ENCODE measurements around the gene DDX51.

DDX51 gene

DNA sequence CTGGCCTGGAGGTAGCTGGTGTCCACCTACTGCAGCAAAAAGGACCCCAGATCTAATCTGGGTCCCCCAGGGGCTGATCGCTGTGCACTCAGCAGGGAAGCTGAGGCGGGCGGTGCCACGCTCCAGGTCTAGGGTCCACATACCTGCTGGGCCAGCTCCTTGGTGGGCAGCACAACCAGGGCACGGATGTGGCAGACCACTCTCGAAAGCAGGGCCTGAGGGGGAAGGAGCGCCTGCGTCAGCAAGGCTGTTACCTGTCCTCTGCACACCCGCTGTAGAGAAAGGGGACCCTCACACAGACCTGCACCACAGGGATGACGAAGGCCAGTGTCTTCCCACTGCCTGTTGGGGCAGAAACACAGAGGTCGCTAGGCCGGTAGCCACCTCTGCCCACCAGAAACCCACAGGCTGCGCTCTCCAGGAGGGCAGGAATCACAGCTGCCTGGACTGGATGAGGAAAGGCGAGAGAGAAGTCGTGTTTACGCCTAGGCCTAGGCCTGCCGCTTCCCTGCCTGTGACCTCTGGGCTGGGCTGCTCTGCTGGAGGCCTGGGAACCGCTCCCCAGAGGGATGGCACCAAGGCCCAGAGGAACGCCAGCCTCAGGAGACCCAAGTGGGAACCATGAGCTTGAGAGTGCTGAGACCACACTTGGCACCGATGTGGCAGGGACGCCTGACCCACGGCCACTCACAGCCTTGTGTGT lies 2.0 kb downstream of the DDX51 start:
- H3K4me3 Mint-ChIP-seq = peak overlapping the region; percentile 85
- TF ChIP-seq, protein P1, sequence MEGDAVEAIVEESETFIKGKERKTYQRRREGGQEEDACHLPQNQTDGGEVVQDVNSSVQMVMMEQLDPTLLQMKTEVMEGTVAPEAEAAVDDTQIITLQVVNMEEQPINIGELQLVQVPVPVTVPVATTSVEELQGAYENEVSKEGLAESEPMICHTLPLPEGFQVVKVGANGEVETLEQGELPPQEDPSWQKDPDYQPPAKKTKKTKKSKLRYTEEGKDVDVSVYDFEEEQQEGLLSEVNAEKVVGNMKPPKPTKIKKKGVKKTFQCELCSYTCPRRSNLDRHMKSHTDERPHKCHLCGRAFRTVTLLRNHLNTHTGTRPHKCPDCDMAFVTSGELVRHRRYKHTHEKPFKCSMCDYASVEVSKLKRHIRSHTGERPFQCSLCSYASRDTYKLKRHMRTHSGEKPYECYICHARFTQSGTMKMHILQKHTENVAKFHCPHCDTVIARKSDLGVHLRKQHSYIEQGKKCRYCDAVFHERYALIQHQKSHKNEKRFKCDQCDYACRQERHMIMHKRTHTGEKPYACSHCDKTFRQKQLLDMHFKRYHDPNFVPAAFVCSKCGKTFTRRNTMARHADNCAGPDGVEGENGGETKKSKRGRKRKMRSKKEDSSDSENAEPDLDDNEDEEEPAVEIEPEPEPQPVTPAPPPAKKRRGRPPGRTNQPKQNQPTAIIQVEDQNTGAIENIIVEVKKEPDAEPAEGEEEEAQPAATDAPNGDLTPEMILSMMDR (IDR thresholded peaks at IDR 0.05) = no peak
- H3K36me3 Mint-ChIP-seq (ENCODE audit: low read depth) = peaks cover 25% of the 10 kb centered on the region
- peaks cover 32% of the 10 kb centered on the region for H3K4me1 Mint-ChIP-seq
- H3K27ac Mint-ChIP-seq = no peak overlapping the region
- H3K9me3 Mint-ChIP-seq = no peaks in the 10 kb centered on the region
- peaks cover 14% of the 10 kb centered on the region for H3K27me3 Mint-ChIP-seq (ENCODE audit: low read depth, poor library complexity)
- no peak for DNase-seq

GRCh38 chr12:132140918-132141841 lies 2.9 kb downstream of the DDX51 start:
- Mint-ChIP-seq H3K36me3 (ENCODE audit: low read depth) (peaks cover 28% of the 10 kb centered on the region), H3K27me3 (ENCODE audit: low read depth, poor library complexity) (peaks cover 11% of the 10 kb centered on the region), H3K9me3 (no peaks in the 10 kb centered on the region), H3K4me1 (peaks cover 28% of the 10 kb centered on the region), H3K4me3 (no peak overlapping the region), H3K27ac (no peak overlapping the region)
- TF ChIP-seq, protein P1 (IDR thresholded peaks at IDR 0.05) = no peak
- DNase-seq = no peak

DNA sequence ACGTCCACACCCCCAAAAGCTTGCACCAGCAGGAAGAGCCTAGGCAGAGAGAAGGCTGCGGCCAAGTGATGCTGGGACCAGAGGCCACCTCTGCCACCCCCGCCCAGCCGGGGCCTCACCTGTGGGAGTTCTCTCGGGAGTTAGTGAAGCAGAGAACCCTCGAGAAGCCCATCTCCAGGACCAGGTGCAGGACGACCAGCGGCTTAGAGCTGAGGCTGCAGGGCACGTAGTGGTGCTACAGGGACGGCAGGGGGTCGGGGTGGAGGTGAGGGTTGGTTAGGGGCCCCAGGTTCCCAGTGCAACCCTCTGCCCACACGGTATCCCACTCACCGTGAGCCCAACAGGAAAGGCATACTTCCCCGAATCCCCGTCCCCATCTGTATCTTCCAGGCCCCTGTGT lies 3.6 kb downstream of the DDX51 start:
- Mint-ChIP-seq H3K27me3 (ENCODE audit: low read depth, poor library complexity) (peaks cover 11% of the 10 kb centered on the region), H3K9me3 (no peaks in the 10 kb centered on the region), H3K36me3 (ENCODE audit: low read depth) (peaks cover 26% of the 10 kb centered on the region), H3K27ac (no peak overlapping the region), H3K4me3 (no peak overlapping the region), H3K4me1 (peaks cover 22% of the 10 kb centered on the region)
- DNase-seq = no peak
- TF ChIP-seq, protein P1 (IDR thresholded peaks at IDR 0.05) = no peak

- DNase-seq = no peak
- no peak overlapping the region for H3K4me3 Mint-ChIP-seq
- no peaks in the 10 kb centered on the region for H3K9me3 Mint-ChIP-seq
- no peak overlapping the region for H3K27ac Mint-ChIP-seq
- peaks cover 17% of the 10 kb centered on the region for H3K4me1 Mint-ChIP-seq
- H3K27me3 Mint-ChIP-seq (ENCODE audit: low read depth, poor library complexity) = peaks cover 7% of the 10 kb centered on the region
- peaks cover 26% of the 10 kb centered on the region for H3K36me3 Mint-ChIP-seq (ENCODE audit: low read depth)
- TF ChIP-seq, protein P1 (IDR thresholded peaks at IDR 0.05) = no peak
These were observed 4.2 kb downstream of the DDX51 start for GRCh38 chr12:132139912-132140311.

GRCh38 chr12:132138941-132139871 lies 4.9 kb downstream of the DDX51 start:
- H3K36me3 Mint-ChIP-seq (ENCODE audit: low read depth) = peaks cover 26% of the 10 kb centered on the region
- TF ChIP-seq, protein P1 (IDR thresholded peaks at IDR 0.05) = no peak
- peaks cover 13% of the 10 kb centered on the region for H3K4me1 Mint-ChIP-seq
- no peak overlapping the region for H3K27ac Mint-ChIP-seq
- no peak for DNase-seq
- no peaks in the 10 kb centered on the region for H3K9me3 Mint-ChIP-seq
- H3K27me3 Mint-ChIP-seq (ENCODE audit: low read depth, poor library complexity) = peaks cover 5% of the 10 kb centered on the region
- no peak overlapping the region for H3K4me3 Mint-ChIP-seq

All from nephron progenitor cell (in vitro differentiated cells).